B cell (primary cell): Measurements from ENCODE around the gene G2E3.

Experiments used
- EZH2 ChIP-seq: IDR thresholded peaks from 2 replicates; pipeline ENCODE4 v1.6.1; 2012; ENCODE audit warnings: borderline replicate concordance, low read depth, mild to moderate bottlenecking, moderate library complexity, low read length; ENCODE audit not compliant: insufficient read depth, poor library complexity, severe bottlenecking
- TF ChIP-seq, protein P1 (sequence below): fragments of 200-600 bp; IDR thresholded peaks from one replicate; pipeline ENCODE4 v1.8.0; 2022; ENCODE audit warnings: antibody characterized with exemption, mild to moderate bottlenecking

DNA sequence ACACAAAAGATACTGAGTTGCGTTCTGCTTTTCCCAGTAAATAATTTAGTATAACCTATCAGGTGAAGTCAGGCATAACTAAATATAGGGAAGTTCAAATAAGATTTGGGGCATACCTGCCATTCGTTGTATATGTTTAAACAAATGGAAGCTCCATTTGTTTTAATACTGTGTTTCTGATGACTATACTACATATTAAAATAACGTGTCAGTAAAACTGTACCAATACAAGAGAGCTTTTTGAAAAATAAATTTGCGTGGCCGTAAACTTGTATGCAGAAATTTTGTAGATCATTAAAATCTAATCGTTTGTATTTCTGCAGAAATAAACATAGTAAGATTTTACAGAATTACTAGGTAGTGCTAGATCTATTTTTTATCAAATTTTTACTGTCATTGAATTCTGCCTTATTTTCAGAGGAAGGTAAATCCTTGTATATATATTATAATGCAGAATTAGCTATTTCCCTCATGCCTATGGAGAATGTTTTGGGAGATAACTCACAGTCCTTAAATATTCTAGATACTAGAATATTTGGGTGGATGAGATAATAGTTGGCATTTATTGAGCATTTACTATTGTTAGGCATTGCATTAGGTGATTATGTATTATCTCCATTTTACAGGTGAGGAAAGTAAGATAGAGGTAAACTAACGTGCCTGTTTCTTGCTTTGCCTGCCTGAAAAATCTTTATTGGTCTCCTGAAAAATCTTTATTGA is 64.6 kb downstream of the G2E3 start:
- TF ChIP-seq, protein P1, sequence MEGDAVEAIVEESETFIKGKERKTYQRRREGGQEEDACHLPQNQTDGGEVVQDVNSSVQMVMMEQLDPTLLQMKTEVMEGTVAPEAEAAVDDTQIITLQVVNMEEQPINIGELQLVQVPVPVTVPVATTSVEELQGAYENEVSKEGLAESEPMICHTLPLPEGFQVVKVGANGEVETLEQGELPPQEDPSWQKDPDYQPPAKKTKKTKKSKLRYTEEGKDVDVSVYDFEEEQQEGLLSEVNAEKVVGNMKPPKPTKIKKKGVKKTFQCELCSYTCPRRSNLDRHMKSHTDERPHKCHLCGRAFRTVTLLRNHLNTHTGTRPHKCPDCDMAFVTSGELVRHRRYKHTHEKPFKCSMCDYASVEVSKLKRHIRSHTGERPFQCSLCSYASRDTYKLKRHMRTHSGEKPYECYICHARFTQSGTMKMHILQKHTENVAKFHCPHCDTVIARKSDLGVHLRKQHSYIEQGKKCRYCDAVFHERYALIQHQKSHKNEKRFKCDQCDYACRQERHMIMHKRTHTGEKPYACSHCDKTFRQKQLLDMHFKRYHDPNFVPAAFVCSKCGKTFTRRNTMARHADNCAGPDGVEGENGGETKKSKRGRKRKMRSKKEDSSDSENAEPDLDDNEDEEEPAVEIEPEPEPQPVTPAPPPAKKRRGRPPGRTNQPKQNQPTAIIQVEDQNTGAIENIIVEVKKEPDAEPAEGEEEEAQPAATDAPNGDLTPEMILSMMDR: no peak
- no peak for TF ChIP-seq EZH2
